Dendritic cell treated with granulocyte-macrophage colony-stimulating factor and Interleukin-4, amounts not matched to agents 40 ng/mL and 50 ng/mL, for 4 days (primary cell): ENCODE measurements around the gene COA5.
A peak's percentile ranks its signal among the peaks of the same experiment; 100 is the strongest.

Experiments used
- H3K27ac Mint-ChIP-seq: one replicate; pipeline ENCODE4 v1.8.0; 2022; ENCODE audit warnings: mild to moderate bottlenecking, mixed read lengths
- H3K27me3 Mint-ChIP-seq: one replicate; pipeline ENCODE4 v1.8.0; 2022; ENCODE audit warnings: mild to moderate bottlenecking, mixed read lengths
- H3K36me3 Mint-ChIP-seq: one replicate; pipeline ENCODE4 v1.8.0; 2022; ENCODE audit warnings: low read depth, mixed read lengths
- H3K4me1 Mint-ChIP-seq: one replicate; pipeline ENCODE4 v1.8.0; 2022; ENCODE audit warnings: low read depth, mixed read lengths
- H3K4me3 Mint-ChIP-seq: one replicate; pipeline ENCODE4 v1.8.0; 2022; ENCODE audit warnings: mild to moderate bottlenecking, moderate library complexity, mixed read lengths
- H3K9me3 Mint-ChIP-seq: one replicate; pipeline ENCODE4 v1.8.0; 2022; ENCODE audit warnings: mixed read lengths
- intact Hi-C: fragments of 100-400 bp; cut with micrococcal nuclease; formaldehyde crosslinking; loops from one replicate; pipeline ENCODE4 v1.15.0; 2022

The COA5 gene, protein sequence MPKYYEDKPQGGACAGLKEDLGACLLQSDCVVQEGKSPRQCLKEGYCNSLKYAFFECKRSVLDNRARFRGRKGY

GRCh38 chr2:98608116-98608961, at the start of gene COA5, which contains the start of gene UNC50:
COA5 (minus strand) TSS chr2:98608512; CDS start chr2:98608405, 107 bp downstream.
UNC50 (plus strand) TSS chr2:98608589; CDS start chr2:98609760, 1,171 bp downstream.
- H3K27ac Mint-ChIP-seq, result peak within 1 kb of the TSS; percentile 99
- H3K36me3 Mint-ChIP-seq, result peaks cover 70% of the 10 kb centered on the region
- H3K4me1 Mint-ChIP-seq, result peaks cover 51% of the 10 kb centered on the region
- no peaks in the 10 kb centered on the region for H3K27me3 Mint-ChIP-seq
- intact Hi-C loops, result loop anchor here (5.0 kb wide), 2 partner anchors 574 to 946 kb away; partner anchors contain the start of genes ACTR1B, MITD1 and MRPL30
- H3K4me3 Mint-ChIP-seq, result peak within 1 kb of the TSS; percentile 93
- no peaks in the 10 kb centered on the region for H3K9me3 Mint-ChIP-seq

GRCh38 chr2:98656800-98657199, 48.5 kb upstream of the COA5 start:
- intact Hi-C loops, result no loop called here
- Mint-ChIP-seq H3K27ac (no peak overlapping the region), H3K27me3 (no peaks in the 10 kb centered on the region), H3K4me3 (no peak overlapping the region), H3K36me3 (peaks cover 72% of the 10 kb centered on the region), H3K9me3 (peaks cover 9% of the 10 kb centered on the region), H3K4me1 (peaks cover 29% of the 10 kb centered on the region)

DNA sequence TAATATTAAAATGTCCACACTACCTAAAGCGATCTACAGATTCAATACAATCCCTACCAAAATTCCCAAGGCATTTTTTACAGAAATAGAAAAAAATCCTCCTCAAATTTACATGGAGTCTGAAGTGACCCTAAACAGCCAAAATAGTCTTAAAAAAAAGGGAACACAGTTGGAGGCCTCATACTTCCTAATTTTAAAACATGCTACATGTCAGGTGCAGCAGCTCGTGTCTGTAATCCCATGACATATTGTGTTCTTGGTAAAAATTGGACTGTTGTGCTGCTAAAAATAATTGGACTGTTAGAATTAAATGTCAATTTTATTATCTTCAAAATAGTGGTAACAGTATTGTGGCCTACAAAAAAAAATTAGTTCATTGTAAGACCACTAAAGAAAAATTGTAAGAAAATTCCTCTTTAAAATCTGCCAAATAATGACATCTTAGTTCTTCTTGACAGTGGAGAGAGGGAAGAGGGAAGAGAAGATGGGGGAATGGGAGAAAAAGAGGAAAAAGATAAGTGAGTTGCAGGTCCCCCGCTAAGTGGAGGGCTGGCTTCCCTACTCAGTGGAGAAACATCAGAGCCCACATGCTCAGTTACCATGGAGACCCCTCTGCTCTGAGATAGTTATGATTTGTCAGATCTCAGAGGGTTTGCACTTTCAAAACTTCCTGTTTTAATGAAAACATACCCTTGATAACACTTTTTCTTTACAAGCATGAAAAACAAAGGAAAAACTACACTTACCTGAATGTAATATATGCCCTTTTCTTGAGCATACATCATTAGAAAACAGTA, 46.6 kb upstream of the COA5 start:
- no peak overlapping the region for H3K4me3 Mint-ChIP-seq
- no peaks in the 10 kb centered on the region for H3K27me3 Mint-ChIP-seq
- H3K9me3 Mint-ChIP-seq, result no peaks in the 10 kb centered on the region
- H3K36me3 Mint-ChIP-seq, result peaks cover 72% of the 10 kb centered on the region
- H3K4me1 Mint-ChIP-seq, result peaks cover 31% of the 10 kb centered on the region
- intact Hi-C loops, result loop anchor here (5.0 kb wide), 1 partner anchor 72 kb away; no protein-coding TSS in a partner anchor
- peak overlapping the region; percentile 80 for H3K27ac Mint-ChIP-seq

DNA sequence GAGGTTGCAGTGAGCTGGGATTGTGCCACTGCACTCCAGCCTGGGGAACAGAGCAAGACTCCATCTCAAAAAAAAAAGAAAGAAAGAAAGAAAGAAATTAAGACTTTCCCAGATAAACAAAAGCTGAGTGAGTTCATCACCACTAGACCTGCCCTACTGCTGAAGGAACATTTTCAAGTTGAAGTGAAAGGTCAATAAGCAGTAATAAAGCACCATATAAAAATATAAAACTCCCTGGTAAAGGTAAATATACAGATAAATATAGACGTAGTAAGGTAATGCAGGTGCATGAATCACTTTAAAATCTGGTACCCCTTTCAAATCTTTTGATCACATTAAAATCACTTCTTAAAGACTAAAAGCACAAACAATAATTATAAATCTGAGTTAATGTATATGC, 42.7 kb upstream of the COA5 start:
- H3K36me3 Mint-ChIP-seq, result peaks cover 93% of the 10 kb centered on the region
- H3K4me3 Mint-ChIP-seq, result no peak overlapping the region
- H3K9me3 Mint-ChIP-seq, result no peaks in the 10 kb centered on the region
- intact Hi-C loops, result loop anchor here (5.0 kb wide), 1 partner anchor 76 kb away; no protein-coding TSS in a partner anchor
- no peaks in the 10 kb centered on the region for H3K27me3 Mint-ChIP-seq
- H3K27ac Mint-ChIP-seq, result no peak overlapping the region
- peaks cover 40% of the 10 kb centered on the region for H3K4me1 Mint-ChIP-seq

DNA sequence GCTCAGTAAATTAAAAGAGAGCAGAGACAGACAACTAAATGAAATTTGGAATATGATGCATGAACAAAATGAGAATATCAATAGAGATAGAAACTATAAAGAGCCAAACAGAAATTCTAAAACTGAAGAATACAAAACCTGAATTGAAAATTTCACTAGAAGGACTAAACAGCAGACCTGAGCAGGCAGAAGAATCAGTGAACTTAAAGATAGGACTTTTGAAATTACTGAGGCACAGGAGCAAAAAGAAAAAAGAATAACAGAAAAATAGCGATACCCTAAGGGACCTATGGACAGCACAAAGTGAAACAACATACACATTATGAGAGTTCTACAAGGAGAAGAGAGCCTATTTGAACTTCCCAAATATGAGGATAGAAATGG, 41.7 kb upstream of the COA5 start:
- H3K4me1 Mint-ChIP-seq, result peaks cover 38% of the 10 kb centered on the region
- H3K4me3 Mint-ChIP-seq, result no peak overlapping the region
- H3K36me3 Mint-ChIP-seq, result peaks cover 100% of the 10 kb centered on the region
- peak overlapping the region; percentile 76 for H3K27ac Mint-ChIP-seq
- intact Hi-C loops, result loop anchor here (1.0 to 5.0 kb wide), 3 partner anchors 77 to 416 kb away; no protein-coding TSS in a partner anchor
- no peaks in the 10 kb centered on the region for H3K9me3 Mint-ChIP-seq
- H3K27me3 Mint-ChIP-seq, result no peaks in the 10 kb centered on the region

- no peaks in the 10 kb centered on the region for H3K27me3 Mint-ChIP-seq
- peak overlapping the region; percentile 76 for H3K27ac Mint-ChIP-seq
- peaks cover 100% of the 10 kb centered on the region for H3K36me3 Mint-ChIP-seq
- H3K9me3 Mint-ChIP-seq, result no peaks in the 10 kb centered on the region
- no peak overlapping the region for H3K4me3 Mint-ChIP-seq
- peaks cover 31% of the 10 kb centered on the region for H3K4me1 Mint-ChIP-seq
- intact Hi-C loops, result loop anchor here (1.0 kb wide), 2 partner anchors 188 to 417 kb away; no protein-coding TSS in a partner anchor
These were observed 41.1 kb upstream of the COA5 start for GRCh38 chr2:98649135-98649991.

DNA sequence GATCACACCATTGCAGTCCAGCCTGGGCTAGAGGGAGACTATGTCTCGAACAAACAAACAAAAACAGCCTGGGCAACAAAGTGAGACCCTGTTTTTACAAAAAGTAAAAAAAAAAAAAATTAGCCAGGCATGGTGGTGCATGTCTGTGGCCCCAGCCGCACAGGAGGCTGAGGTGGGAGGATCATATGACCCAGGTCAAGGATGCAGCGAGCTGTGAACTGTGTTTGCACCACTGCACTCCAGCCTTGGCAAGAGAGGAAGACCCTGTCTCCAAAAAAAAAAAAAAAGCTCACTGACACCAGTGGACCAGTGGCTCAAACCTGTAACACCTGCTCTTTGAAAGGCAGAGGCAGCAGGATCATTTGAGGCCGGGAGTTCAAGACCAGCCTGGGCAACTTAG, 40.1 kb upstream of the COA5 start:
- Mint-ChIP-seq H3K36me3 (peaks cover 100% of the 10 kb centered on the region), H3K9me3 (no peaks in the 10 kb centered on the region), H3K4me3 (no peak overlapping the region), H3K27me3 (no peaks in the 10 kb centered on the region), H3K27ac (no peak overlapping the region), H3K4me1 (peaks cover 23% of the 10 kb centered on the region)
- intact Hi-C loops, result no loop called here

DNA sequence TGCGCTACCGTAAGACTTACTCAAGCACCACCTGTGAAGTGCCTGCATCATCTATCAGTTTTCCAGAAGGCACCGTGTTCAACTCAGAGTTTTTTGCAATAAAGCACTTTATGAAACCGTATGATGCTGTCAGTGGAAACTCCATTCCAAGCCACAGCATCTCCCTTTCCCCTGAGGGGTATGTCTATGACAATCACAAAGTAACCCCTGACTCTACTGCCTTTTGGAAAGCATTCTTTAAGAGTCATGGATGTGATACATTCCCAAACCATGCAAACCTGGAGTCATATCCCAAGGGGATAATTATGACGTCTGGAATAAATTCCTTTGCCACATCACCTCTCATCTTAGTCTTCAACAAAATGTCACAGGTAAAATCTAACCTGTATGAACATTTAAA, 39.3 kb upstream of the COA5 start:
- Mint-ChIP-seq H3K4me3 (no peak overlapping the region), H3K27ac (no peak overlapping the region), H3K36me3 (peaks cover 96% of the 10 kb centered on the region), H3K27me3 (no peaks in the 10 kb centered on the region), H3K9me3 (no peaks in the 10 kb centered on the region), H3K4me1 (peaks cover 15% of the 10 kb centered on the region)
- intact Hi-C loops, result no loop called here

- intact Hi-C loops, result no loop called here
- Mint-ChIP-seq H3K27ac (no peak overlapping the region), H3K9me3 (no peaks in the 10 kb centered on the region), H3K36me3 (peaks cover 96% of the 10 kb centered on the region), H3K27me3 (no peaks in the 10 kb centered on the region), H3K4me3 (no peak overlapping the region), H3K4me1 (no peaks in the 10 kb centered on the region)
These were observed 35.3 kb upstream of the COA5 start for GRCh38 chr2:98643496-98644100.

DNA sequence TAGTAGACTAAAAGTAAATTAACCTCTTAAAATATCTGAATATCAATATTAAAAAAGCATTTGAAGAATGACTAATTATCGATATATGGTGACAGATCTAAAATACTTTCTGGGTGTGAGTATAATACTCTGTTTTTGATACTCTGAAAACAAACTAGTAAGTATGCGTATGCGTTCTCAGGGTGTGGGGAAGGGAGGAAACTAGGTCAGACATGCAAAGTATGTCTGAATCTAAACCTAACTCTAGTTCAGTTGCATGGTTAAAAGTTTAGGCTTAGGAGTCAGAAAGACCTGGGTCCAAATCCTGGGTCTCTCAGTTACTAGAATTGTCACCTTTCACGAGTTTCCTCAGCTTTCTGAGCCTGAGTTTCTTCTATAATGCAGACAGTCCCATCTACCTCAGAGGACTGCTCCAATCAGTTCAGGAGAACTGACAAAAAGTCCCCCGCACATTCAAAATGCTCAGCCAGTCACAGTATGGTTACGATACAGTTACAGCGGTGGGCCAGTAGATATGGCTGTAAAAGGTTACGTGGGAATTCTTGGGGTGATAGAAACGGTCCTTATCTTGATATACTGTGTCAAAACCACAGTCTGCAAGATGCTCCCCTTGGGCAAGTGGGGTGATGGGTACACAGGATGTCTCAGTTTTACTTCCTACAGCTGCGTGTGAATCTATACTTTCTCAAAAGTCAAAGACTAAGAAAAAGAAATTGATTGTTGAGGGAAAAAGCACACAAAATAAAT, 29.3 kb upstream of the COA5 start:
- no peaks in the 10 kb centered on the region for H3K27me3 Mint-ChIP-seq
- no peak overlapping the region for H3K4me3 Mint-ChIP-seq
- H3K27ac Mint-ChIP-seq, result no peak overlapping the region
- intact Hi-C loops, result no loop called here
- no peaks in the 10 kb centered on the region for H3K9me3 Mint-ChIP-seq
- H3K36me3 Mint-ChIP-seq, result peaks cover 95% of the 10 kb centered on the region
- H3K4me1 Mint-ChIP-seq, result no peaks in the 10 kb centered on the region

DNA sequence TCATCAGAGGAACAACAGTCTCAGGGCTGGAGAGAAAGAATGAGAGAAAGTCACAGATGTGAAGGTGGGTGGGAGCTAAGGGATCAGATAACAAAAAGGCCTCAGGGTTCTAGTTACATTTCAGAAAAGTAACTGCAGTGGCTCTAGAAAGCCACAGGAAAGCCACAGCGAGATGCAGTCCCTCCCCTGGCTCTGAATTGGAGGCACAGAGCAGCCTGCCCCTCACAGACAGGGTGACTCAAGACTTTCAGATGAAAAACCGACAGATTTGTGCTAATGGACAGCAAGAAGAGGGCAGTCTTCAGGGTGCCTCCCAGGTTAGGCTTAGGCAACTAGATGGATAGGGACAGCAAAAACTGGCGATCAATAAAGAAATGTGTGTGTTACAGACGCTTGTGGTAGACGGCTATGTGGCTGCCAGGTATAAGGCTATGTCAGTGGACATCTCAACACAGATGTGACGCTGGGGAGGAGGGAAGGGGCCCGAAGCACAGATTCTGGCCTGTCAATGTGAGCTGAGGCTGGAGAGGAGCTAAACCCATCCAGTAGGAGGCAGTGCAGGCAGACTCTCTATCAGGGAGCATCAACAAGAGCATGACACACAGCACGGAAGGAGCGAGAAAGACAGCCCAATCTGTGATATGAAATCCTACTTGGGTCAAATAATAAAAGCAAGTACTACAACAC, 26.2 kb upstream of the COA5 start:
- Mint-ChIP-seq H3K27me3 (no peaks in the 10 kb centered on the region), H3K9me3 (no peaks in the 10 kb centered on the region), H3K4me3 (no peak overlapping the region), H3K36me3 (peaks cover 95% of the 10 kb centered on the region), H3K4me1 (no peaks in the 10 kb centered on the region), H3K27ac (no peak overlapping the region)
- intact Hi-C loops, result no loop called here

- intact Hi-C loops, result no loop called here
- Mint-ChIP-seq H3K36me3 (peaks cover 91% of the 10 kb centered on the region), H3K9me3 (no peaks in the 10 kb centered on the region), H3K27ac (no peak overlapping the region), H3K27me3 (no peaks in the 10 kb centered on the region), H3K4me3 (no peak overlapping the region), H3K4me1 (no peaks in the 10 kb centered on the region)
These were observed 24.0 kb upstream of the COA5 start for GRCh38 chr2:98632351-98632750.
